ENCODE results near the gene CACNA1I.

Gene CACNA1I

DNA sequence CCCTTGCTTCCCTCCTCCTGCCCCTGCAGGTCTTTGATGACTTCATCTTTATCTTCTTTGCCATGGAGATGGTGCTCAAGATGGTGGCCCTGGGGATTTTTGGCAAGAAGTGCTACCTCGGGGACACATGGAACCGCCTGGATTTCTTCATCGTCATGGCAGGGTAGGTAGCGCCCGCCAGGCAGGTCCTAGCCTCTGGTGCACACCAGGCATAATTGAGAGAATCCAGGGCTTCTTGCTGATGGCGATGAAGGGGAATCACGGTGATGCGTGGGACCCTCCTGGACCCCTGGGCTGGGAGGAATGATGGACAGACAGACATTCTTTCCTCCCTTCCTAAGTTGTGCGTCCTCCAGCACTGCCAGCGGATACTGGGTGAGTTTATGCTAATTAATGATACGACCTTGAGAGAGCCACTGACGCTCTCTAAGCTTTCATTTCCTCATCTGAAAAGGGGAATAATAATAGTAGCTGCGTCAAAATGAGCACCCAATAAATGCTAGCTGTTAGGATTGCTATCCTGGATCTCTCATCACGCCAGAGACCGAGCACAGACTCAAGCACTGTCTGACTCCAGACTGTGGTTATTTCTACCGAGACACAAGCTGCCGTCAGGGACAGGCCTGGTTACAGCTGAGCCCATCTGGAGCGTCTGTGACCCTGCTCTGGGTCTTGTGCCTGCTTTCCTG, 30.1 kb downstream of the CACNA1I start:
- DNase-seq = no peak

DNA sequence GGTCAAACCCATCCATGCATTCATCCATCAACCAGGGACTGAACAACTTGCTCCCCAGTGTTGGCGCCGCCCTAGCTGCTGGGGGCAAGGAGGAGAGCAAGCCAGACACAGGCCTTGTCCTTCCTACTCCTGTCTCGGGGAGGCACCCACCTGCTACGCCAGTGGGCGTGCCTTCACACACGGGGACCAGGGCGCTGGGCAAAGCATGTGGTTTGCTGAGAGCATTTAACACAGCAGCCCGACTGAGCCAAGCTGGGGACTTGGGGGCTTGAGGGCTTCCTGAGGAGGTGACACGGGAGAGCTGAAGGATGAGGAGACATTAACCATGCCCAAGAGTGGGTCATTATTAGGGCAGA, 30.6 kb downstream of the CACNA1I start:
- no peak for DNase-seq

- DNase-seq = no peak
These were observed 32.8 kb downstream of the CACNA1I start for GRCh38 chr22:39603345-39603744.

GRCh38 chr22:39610246-39610645, 39.7 kb downstream of the CACNA1I start:
- no peak for DNase-seq

DNA sequence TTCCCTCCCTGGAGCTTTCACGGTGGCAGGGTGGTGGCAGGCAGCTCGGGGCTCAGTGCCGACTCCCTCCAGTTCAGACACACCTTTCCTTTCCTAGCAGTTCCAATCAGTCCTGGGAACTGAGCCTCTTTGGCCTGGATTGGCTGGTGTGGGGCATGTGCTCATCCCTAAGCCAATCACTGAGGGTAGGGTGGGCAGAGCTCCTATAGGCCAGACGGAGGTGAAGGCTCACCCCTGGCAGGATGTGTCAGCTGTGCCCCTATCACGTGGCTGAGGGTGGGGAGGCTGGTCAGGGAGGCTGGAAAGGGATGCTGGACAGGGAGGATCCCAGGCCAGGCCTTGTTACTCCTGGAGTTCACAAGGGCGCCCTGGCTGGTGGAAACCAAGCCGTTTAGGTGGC, 40.2 kb downstream of the CACNA1I start:
- DNase-seq = no peak

- no peak for DNase-seq
These were observed 40.8 kb downstream of the CACNA1I start for GRCh38 chr22:39611360-39611759.

- DNase-seq = no peak
These were observed 42.4 kb downstream of the CACNA1I start for GRCh38 chr22:39612811-39613548.

- no peak for DNase-seq
These were observed 43.0 kb downstream of the CACNA1I start for GRCh38 chr22:39613549-39613921.

- DNase-seq = no peak
These were observed 43.9 kb downstream of the CACNA1I start for GRCh38 chr22:39614442-39614841.

- no peak for DNase-seq
These were observed 45.5 kb downstream of the CACNA1I start for GRCh38 chr22:39616051-39616450.

GRCh38 chr22:39616781-39617180, 46.2 kb downstream of the CACNA1I start:
- DNase-seq = no peak

DNA sequence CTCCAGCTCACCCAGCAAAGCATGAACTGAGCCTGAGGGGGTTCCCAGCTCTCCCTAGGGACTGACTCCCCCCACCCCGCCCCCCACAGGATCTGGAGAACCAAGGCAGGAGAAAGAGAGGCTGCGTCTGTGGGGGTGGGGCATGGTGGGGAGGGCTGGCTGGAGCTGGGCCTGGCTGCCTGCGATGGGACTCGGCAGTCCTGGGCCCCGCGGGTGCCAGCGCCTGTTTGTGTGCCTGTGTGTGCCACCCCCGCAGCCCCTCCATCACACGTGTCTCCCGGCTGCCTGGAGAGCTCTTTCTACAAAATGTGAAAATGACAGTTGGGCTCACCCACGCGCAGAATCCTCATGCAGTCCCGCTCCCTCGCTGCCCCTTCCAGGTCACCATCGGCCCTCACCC, 46.8 kb downstream of the CACNA1I start:
- DNase-seq = no peak

GRCh38 chr22:39617970-39618757, 47.6 kb downstream of the CACNA1I start:
- DNase-seq = no peak

- no peak for DNase-seq
These were observed 48.5 kb downstream of the CACNA1I start for GRCh38 chr22:39618996-39619530.

DNA sequence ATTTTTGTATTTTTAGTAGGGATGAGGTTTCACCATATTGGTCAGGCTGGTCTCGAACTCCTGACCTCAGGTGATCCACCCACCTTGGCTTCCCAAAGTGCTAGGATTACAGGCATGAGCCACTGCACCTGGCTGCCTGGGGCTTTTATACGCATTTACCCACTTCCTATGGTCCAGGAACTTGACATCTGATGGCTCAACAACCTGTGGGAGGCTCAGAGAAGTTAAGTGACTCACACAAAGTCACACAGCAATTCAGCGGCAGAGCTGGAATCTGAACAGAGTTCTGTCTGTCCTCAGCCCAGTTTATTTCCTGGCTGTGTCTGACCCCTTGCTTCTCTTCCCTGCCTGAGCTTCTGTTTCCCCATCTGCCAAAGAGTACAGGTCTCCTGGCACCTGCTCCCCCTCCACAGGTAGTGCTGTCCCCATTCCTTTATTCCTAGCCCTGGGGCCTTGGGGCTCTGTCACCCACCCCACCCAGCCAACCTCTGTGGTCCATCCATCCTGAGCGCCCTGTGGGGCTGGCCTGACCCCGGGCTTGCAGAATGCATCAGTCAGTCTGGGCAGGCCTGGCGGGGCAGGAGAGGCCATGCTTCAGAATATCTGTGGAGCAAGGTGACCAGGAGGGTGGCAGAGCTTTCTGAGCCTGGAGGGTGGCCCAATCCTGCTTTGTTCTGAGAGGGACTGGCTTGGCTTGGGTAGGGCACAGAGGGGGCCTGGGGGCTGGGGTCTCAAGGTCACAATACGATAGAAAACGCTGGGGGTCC, 50.6 kb downstream of the CACNA1I start:
- no peak for DNase-seq

DNA sequence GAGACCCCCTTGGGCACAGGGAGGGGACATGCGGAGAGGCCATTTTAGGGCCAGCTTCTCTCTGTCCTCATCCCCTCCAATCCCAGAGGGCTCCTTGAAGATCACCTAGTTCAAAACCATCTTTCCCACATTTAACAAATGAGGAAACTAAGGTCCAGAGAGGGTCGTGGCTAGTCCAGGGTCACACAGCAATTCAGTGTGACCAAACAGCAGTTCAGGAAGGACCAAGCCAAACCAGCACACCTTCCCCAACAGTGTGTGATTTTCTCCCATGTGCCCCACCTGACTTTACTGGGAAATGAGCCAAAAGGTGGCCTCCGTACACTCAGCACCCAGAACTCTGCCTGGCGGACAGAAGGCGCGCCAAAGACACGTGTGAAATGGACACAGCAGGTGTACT, 51.3 kb downstream of the CACNA1I start:
- no peak for DNase-seq

- no peak for DNase-seq
These were observed 52.4 kb downstream of the CACNA1I start for GRCh38 chr22:39622881-39623367.

DNA sequence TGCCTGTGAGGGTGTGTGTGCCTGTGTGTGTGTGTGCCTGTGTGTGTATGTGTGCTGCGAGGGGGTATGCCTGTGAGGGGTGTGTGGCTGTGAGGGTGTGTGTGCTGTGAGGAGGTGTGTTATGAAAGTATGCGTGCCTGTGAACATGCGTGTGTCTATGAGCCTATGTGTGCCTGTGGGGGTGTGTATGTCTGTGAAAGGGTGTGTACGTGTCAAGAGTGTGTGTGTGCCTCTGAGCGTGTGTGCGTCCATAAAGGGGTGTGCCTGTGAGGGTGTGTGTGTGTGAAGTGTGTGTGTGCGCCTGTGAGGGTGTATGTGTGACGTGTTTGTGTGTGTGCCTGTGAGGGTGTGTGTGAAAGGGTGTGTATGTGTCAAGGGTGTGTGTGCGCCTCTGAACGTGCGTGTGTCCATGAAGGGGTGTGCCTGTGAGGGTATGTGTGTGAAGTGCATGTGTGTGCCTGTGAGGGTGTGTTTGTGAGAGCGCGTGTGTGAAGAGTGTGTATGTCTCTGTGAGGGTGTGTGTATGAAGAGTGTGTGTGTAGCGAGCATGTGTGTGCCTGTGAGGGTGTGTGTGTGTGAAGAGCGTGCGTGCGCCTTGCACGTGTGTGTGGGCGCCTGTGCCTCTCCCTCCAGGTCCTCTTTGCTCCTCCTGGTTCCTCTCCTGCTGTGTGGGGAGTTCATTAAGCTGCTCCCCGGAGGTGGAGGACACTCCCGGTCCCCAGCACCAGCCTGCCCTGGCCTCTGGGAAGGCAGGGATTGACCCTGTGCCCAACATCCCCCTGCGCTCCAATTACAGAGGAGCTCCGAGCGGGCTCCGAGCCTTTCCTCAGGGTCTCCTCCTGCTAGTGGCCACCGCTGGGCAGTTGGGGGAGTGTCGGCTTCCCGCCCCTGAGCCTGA, 53.3 kb downstream of the CACNA1I start:
- DNase-seq = no peak

GRCh38 chr22:39624501-39624821, 53.9 kb downstream of the CACNA1I start:
- DNase-seq = no peak

GRCh38 chr22:39625569-39626537, 55.3 kb downstream of the CACNA1I start:
- no peak for DNase-seq

DNA sequence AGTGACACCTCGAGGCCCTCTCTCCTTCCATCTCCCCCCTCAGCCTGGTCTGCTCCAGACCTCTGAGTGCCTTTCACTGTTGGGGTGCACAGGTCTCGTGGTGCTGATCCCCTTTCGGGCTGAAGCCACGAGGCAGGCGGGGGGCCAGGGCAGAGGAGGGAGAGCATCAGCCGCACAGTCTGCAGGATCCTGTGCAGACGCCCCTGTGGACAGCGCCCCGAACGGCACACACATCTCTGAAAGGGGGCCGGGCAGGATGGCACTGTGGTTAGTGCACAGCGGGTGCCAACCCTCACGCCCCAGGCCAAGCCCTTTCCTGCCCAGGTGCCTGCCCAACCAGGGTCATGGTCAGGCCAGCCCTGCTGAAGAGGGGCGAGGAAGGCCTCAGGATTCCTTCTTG, 56.7 kb downstream of the CACNA1I start:
- DNase-seq = no peak

Measured in NCI-H1105 (cell line).